HepG2 (cell line): ENCODE results near the gene SLC45A3. TPM values are rescaled to one million over a fixed set of nuclear protein-coding genes. Genes with fewer than 3 reads are reported as not detected.
A peak's percentile ranks its signal among the peaks of the same experiment; 100 is the strongest.

ENCODE experiments used
- ATAC-seq: fragments of 200-7000 bp; cut with Tn5 transposase; 3 replicates; pipeline ENCODE4 v1.9.1; 2020; ENCODE audit warnings: mild to moderate bottlenecking, moderate library complexity
- BruUV-seq: library from RNA; stranded (reverse); fragments of 400-500 nt; replicated peaks from 2 replicates; lab custom pipeline; 2021; lab: Mats Ljungman, UMichigan
- CTCF ChIA-PET: fragments of 300-600 bp; formaldehyde crosslinking; extraction: SDS; loops from one replicate; lab custom pipeline; 2021; ENCODE audit warnings: low total read pairs, inconsistent platforms, low intra/inter-chr PET ratio; lab: Yijun Ruan, JAX
- POLR2A ChIA-PET: fragments of 350-600 bp; sonication (Branson Sonifier 250); formaldehyde crosslinking; loops from one replicate; lab custom pipeline; 2020; ENCODE audit warnings: antibody characterized with exemption, inconsistent platforms; lab: Yijun Ruan, JAX
- DNase-seq: peaks from one replicate; pipeline ENCODE4 v3.0.0-alpha.2; 2015; ENCODE audit warnings: low spot score
- FAIRE-seq: peaks from 3 replicates; lab custom pipeline; 2011; peaks lifted over from hg19 to GRCh38; lab: Jason Lieb, UNC
- H2AFZ ChIP-seq: one replicate; pipeline ENCODE4 v1.6.1; 2011; ENCODE audit warnings: low read length, inconsistent platforms
- H3K27ac ChIP-seq: fragments of 300-600 bp; 3 replicates; pipeline ENCODE4 v1.8.0; 2011; ENCODE audit warnings: mixed run types, mild to moderate bottlenecking, mixed read lengths, low read length, inconsistent platforms; ENCODE audit not compliant: insufficient read depth; ENCODE audit errors: extremely low read length
- H3K27me3 ChIP-seq, 2 experiments: fragments of 200-600 bp in 1 of 2; 2 replicates in 1 of 2; 3 replicates in 1 of 2; pipeline versions ENCODE4 v1.6.0 to v1.8.0; 2011; ENCODE audit warnings: low read length in 2 of 2, mild to moderate bottlenecking in 2 of 2, moderate library complexity in 2 of 2, inconsistent platforms in 1 of 2; ENCODE audit not compliant: insufficient read depth in 2 of 2, control insufficient read depth in 1 of 2
- H3K36me3 ChIP-seq, 2 experiments: fragments of 200-600 bp in 1 of 2; replicated peaks in 1 of 2; 2 replicates in 1 of 2; 3 replicates in 1 of 2; pipeline versions ENCODE4 v1.5.1 to v1.8.0; 2011; ENCODE audit warnings: low read length in 2 of 2, inconsistent platforms in 1 of 2; ENCODE audit not compliant: insufficient read depth in 2 of 2, control insufficient read depth in 1 of 2
- H3K4me1 ChIP-seq: 2 replicates; pipeline ENCODE4 v1.5.1; 2012; ENCODE audit warnings: low read length, inconsistent platforms; ENCODE audit not compliant: insufficient read depth
- H3K4me2 ChIP-seq: 2 replicates; pipeline ENCODE4 v1.6.0; 2011; ENCODE audit warnings: low read depth, low read length, inconsistent platforms
- H3K4me3 ChIP-seq, 3 experiments: fragments of 200-600 bp in 1 of 3; sonication (generic), shearing (Covaris generic) in 1 of 3; replicated peaks in 1 of 3; 2 replicates each; pipeline ENCODE4 v1.5.1; 2011 to 2016; ENCODE audit warnings: low read length in 3 of 3, inconsistent platforms in 2 of 3, low read depth in 2 of 3, mild to moderate bottlenecking in 2 of 3, control low read depth in 1 of 3, mixed read lengths in 1 of 3; ENCODE audit not compliant: insufficient read depth in 1 of 3
- H3K79me2 ChIP-seq: one replicate; pipeline ENCODE4 v1.6.1; 2011; ENCODE audit warnings: low read length, inconsistent platforms; ENCODE audit not compliant: insufficient read depth
- H3K9ac ChIP-seq: 2 replicates; pipeline ENCODE4 v1.6.0; 2011; ENCODE audit warnings: mild to moderate bottlenecking, low read depth, low read length, inconsistent platforms; ENCODE audit not compliant: insufficient read depth
- H3K9me3 ChIP-seq: 2 replicates; pipeline ENCODE4 v1.5.1; 2012; ENCODE audit warnings: mild to moderate bottlenecking, low read length
- H4K20me1 ChIP-seq: 2 replicates; pipeline ENCODE4 v1.6.0; 2011; ENCODE audit warnings: inconsistent platforms, mild to moderate bottlenecking, low read length, moderate library complexity; ENCODE audit not compliant: insufficient read depth
- GPN1 ChIP-seq: sonication (generic); formaldehyde crosslinking; IDR thresholded peaks from 2 replicates; pipeline ENCODE4 v1.5.1; 2020; ENCODE audit warnings: missing genetic modification reagents, borderline replicate concordance
- MLXIP ChIP-seq: sonication (generic); formaldehyde crosslinking; IDR thresholded peaks from 2 replicates; pipeline ENCODE4 v1.9.0; 2021; ENCODE audit warnings: missing genetic modification reagents, borderline replicate concordance
- NFATC3 ChIP-seq: sonication (generic); formaldehyde crosslinking; IDR thresholded peaks from 2 replicates; pipeline ENCODE4 v1.5.1; 2020; ENCODE audit warnings: mild to moderate bottlenecking, missing genetic modification reagents
- NFIB ChIP-seq: sonication (generic); formaldehyde crosslinking; IDR thresholded peaks from 2 replicates; pipeline ENCODE4 v1.9.0; 2021; ENCODE audit warnings: missing genetic modification reagents, mild to moderate bottlenecking, borderline replicate concordance
- PAWR ChIP-seq: sonication (generic); formaldehyde crosslinking; IDR thresholded peaks from 2 replicates; pipeline ENCODE4 v1.4.0; 2020; ENCODE audit warnings: missing genetic modification reagents, mild to moderate bottlenecking, borderline replicate concordance
- PITX1 ChIP-seq: sonication (generic); formaldehyde crosslinking; IDR thresholded peaks from 2 replicates; pipeline ENCODE4 v1.5.1; 2020; ENCODE audit warnings: mild to moderate bottlenecking, missing genetic modification reagents
- POLR2G ChIP-seq: fragments of 200-400 bp; formaldehyde crosslinking; IDR thresholded peaks from 2 replicates; pipeline ENCODE4 v1.6.1; 2018; ENCODE audit warnings: mild to moderate bottlenecking, low read depth, low read length, moderate library complexity
- RBM22 ChIP-seq: fragments of 200-400 bp; formaldehyde crosslinking; optimal IDR thresholded peaks from 2 replicates; pipeline ENCODE3; 2017; ENCODE audit warnings: mild to moderate bottlenecking, low read length, moderate library complexity
- RELA ChIP-seq: sonication (generic); formaldehyde crosslinking; IDR thresholded peaks from 2 replicates; pipeline ENCODE4 v1.4.0; 2020; ENCODE audit warnings: missing genetic modification reagents
- SIN3B ChIP-seq: fragments of 150-350 bp; IDR thresholded peaks from 2 replicates; pipeline ENCODE4 v1.6.1; 2014; ENCODE audit warnings: low read length
- ZBTB42 ChIP-seq: sonication (generic); formaldehyde crosslinking; IDR thresholded peaks from 2 replicates; pipeline ENCODE4 v1.5.0; 2020; ENCODE audit warnings: mild to moderate bottlenecking, missing genetic modification reagents
- ZMYM3 ChIP-seq: sonication (generic); formaldehyde crosslinking; IDR thresholded peaks from 2 replicates; pipeline ENCODE4 v1.5.1; 2020; ENCODE audit warnings: mild to moderate bottlenecking, missing genetic modification reagents
- ZZZ3 ChIP-seq: sonication (generic); formaldehyde crosslinking; IDR thresholded peaks from 2 replicates; pipeline ENCODE4 v1.4.0; 2020; ENCODE audit warnings: missing genetic modification reagents, mild to moderate bottlenecking, borderline replicate concordance
- WGBS: methylation state at CpG from one replicate; pipeline ENCODE4 v1.1.6; 2017; ENCODE audit warnings: low lambda C conversion rate; 5-methylcytosine and 5-hydroxymethylcytosine counted together
- in situ Hi-C: cut with HindIII; loops from 2 replicates; pipeline ENCODE4 v1.10.0; 2017; ENCODE audit warnings: low pct_unique_long_range_greater_than_20kb; ENCODE audit not compliant: extremely low pct_ligation_motif_present
- intact Hi-C: fragments of 100-400 bp; cut with micrococcal nuclease; formaldehyde crosslinking; loops from one replicate; pipeline ENCODE4 v1.10.0; 2022; ENCODE audit not compliant: unreplicated experiment
- polyA plus RNA-seq, 8 experiments: library from polyadenylated mRNA; depleted of rRNA in 3 of 8; stranded (reverse) in 7 of 8; unstranded in 1 of 8; fragments of >200 nt; fragmentation: Illumina TruSeq in 4 of 8; extraction: Trizol in 4 of 8; gene quantifications; 2 replicates each; pipeline versions ENCODE4 v1.2.1 to v1.2.3, GENCODE V29; 2011 to 2016; ENCODE audit warnings: low read depth in 4 of 8, missing spikeins in 1 of 8, mixed read lengths in 1 of 8; ENCODE audit not compliant: insufficient read depth in 1 of 8
- total RNA-seq, 5 experiments: library from RNA; depleted of rRNA; stranded (reverse); fragments of >200 nt; fragmentation: Illumina TruSeq; extraction: Trizol; gene quantifications; 2 replicates each; pipeline ENCODE4 v1.2.3, GENCODE V29; 2016; ENCODE audit warnings: low read depth in 1 of 5
- TF ChIP-seq, protein P1 (sequence below): sonication (generic); formaldehyde crosslinking; IDR thresholded peaks from 2 replicates; pipeline ENCODE4 v1.5.1; 2020; ENCODE audit warnings: missing genetic modification reagents, mild to moderate bottlenecking, borderline replicate concordance
- TF ChIP-seq, protein P2 (sequence below): sonication (generic); formaldehyde crosslinking; IDR thresholded peaks from 2 replicates; pipeline ENCODE4; 2020; ENCODE audit warnings: missing genetic modification reagents, mild to moderate bottlenecking, borderline replicate concordance

SLC45A3 gene
- total and polyA plus RNA-seq, 2 of the 13 experiments (the other 11 are each of a cell fraction or from before 2014, with no cell fraction given) = 3.4 to 4.1 TPM

DNA sequence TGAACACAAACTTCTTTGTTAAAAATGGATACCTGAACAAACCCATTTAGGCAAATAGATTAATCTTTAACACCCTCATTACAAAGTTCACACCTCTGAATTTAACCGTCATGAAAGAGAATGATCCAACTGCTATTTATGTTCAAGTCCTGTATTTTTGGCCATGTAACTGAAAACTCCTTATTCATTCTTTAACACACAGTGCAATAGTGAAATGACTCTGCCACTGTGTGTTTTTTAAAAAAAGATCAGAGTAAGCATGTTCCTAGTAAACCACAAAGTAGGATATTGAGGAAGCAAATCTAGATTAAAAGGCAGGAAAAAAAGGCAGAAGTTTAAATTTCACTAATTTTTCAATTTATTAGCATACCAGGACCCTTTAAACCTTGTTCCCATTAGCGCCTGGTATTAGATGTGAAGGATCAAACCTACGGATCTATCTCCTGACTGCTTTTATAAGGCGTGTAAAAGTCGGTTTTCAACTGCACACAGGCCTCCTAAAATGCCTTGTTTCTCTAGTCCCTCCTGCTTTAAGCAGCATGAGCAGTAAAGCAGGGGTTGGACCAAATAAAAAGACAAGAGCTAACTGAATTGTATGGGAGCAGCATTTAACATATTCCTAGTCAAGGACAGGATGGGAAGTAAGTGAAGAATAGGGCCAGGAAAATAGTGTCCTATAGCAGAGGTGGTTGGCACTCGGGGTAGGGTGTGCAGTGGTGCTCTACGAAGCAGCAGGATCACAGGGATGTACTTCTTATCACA, 36.2 kb upstream of the SLC45A3 start (continued):
- TF ChIP-seq, protein P1, sequence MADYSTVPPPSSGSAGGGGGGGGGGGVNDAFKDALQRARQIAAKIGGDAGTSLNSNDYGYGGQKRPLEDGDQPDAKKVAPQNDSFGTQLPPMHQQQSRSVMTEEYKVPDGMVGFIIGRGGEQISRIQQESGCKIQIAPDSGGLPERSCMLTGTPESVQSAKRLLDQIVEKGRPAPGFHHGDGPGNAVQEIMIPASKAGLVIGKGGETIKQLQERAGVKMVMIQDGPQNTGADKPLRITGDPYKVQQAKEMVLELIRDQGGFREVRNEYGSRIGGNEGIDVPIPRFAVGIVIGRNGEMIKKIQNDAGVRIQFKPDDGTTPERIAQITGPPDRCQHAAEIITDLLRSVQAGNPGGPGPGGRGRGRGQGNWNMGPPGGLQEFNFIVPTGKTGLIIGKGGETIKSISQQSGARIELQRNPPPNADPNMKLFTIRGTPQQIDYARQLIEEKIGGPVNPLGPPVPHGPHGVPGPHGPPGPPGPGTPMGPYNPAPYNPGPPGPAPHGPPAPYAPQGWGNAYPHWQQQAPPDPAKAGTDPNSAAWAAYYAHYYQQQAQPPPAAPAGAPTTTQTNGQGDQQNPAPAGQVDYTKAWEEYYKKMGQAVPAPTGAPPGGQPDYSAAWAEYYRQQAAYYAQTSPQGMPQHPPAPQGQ (CRISPR knock-in tag) = no peak
- TF ChIP-seq PITX1 (CRISPR knock-in tag) (no peak), ZZZ3 (CRISPR knock-in tag) (no peak), PAWR (no peak), MLXIP (CRISPR knock-in tag) (no peak)

DNA sequence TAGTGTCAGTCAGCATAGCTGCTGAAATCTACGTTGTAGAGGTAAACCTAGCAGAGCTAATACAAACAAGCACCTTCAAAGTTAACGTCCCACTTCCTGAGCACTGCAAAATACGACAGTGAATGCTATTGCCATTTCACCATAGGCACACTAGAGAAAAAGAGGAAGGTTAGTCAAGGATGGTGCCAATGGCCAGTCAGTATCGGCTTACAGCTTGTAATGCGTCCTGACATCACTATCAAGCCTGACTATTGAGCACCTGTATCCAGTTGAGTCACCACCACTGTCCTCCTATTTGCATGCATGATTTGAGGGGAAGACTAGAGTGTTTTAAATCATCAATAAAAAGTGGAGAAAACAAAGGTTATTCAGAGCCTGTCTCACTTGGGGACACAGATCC, 35.3 kb upstream of the SLC45A3 start:
- WGBS = 81% methylated on average over 5 of the region's 5 CpGs
- H3K9me3 ChIP-seq = no peaks in the 10 kb centered on the region
- no peak overlapping the region for H3K4me3 ChIP-seq
- in situ Hi-C loops (loop anchor here (5.0 kb wide), 1 partner anchor 123 kb away; no protein-coding TSS in a partner anchor), intact Hi-C loops (no loop called here)
- no peak overlapping the region for H3K4me2 ChIP-seq
- ChIA-PET POLR2A (no interaction called here), CTCF (no interaction called here)
- H4K20me1 ChIP-seq = no peaks in the 10 kb centered on the region
- H3K79me2 ChIP-seq = no peaks in the 10 kb centered on the region
- FAIRE-seq = no peak
- peaks cover 13 to 32% of the 10 kb centered on the region in 2 experiments for H3K36me3 ChIP-seq
- H3K27me3 ChIP-seq = no peaks in the 10 kb centered on the region
- H3K9ac ChIP-seq = no peak overlapping the region
- ATAC-seq = no peak
- BruUV-seq = no TSS peak
- DNase-seq = no peak
- H3K27ac ChIP-seq = no peak overlapping the region
- peaks cover 64% of the 10 kb centered on the region for H3K4me1 ChIP-seq
- no peak overlapping the region for H2AFZ ChIP-seq
- TF ChIP-seq ZMYM3 (CRISPR knock-in tag) (no peak), NFIB (CRISPR knock-in tag) (no peak), POLR2G (peak; percentile 35; the same call in 1 of the 2 replicates), ZBTB42 (no peak), NFATC3 (CRISPR knock-in tag) (no peak), SIN3B (no peak), GPN1 (CRISPR knock-in tag) (no peak), RELA (CRISPR knock-in tag) (no peak), RBM22 (peak; percentile 44)
- TF ChIP-seq, protein P2, sequence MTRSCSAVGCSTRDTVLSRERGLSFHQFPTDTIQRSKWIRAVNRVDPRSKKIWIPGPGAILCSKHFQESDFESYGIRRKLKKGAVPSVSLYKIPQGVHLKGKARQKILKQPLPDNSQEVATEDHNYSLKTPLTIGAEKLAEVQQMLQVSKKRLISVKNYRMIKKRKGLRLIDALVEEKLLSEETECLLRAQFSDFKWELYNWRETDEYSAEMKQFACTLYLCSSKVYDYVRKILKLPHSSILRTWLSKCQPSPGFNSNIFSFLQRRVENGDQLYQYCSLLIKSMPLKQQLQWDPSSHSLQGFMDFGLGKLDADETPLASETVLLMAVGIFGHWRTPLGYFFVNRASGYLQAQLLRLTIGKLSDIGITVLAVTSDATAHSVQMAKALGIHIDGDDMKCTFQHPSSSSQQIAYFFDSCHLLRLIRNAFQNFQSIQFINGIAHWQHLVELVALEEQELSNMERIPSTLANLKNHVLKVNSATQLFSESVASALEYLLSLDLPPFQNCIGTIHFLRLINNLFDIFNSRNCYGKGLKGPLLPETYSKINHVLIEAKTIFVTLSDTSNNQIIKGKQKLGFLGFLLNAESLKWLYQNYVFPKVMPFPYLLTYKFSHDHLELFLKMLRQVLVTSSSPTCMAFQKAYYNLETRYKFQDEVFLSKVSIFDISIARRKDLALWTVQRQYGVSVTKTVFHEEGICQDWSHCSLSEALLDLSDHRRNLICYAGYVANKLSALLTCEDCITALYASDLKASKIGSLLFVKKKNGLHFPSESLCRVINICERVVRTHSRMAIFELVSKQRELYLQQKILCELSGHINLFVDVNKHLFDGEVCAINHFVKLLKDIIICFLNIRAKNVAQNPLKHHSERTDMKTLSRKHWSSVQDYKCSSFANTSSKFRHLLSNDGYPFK = no peak
